Kidney (tissue), 14 donors: ENCODE measurements around the gene SIRT3. TPM values are rescaled to one million over a fixed set of nuclear protein-coding genes. Genes with fewer than 3 reads are reported as not detected.
A peak's percentile ranks its signal among the peaks of the same experiment; 100 is the strongest.

Experiments
- DNase-seq, 5 donors: peaks; one replicate each; pipeline ENCODE4 v3.0.0-alpha.2; 2013 to 2020
- FAIRE-seq: peaks from 2 replicates; lab custom pipeline; 2012; peaks lifted over from hg19 to GRCh38; lab: Jason Lieb, UNC
- H3K27ac ChIP-seq, 2 donors: one replicate each; pipeline ENCODE4 v1.7.0; 2013; ENCODE audit warnings: low read depth in 2 of 2, low read length in 2 of 2, inconsistent platforms in 1 of 2
- H3K27me3 ChIP-seq: one replicate; pipeline ENCODE4 v1.7.1; 2013; ENCODE audit warnings: low read length, inconsistent platforms; ENCODE audit not compliant: control insufficient read depth, insufficient read depth
- H3K36me3 ChIP-seq, 3 donors: one replicate each; pipeline versions ENCODE4 v1.7.0 to v1.7.1; 2013; ENCODE audit warnings: low read length in 3 of 3, control low read depth in 1 of 3, inconsistent platforms in 1 of 3; ENCODE audit not compliant: insufficient read depth in 3 of 3, control insufficient read depth in 2 of 3
- H3K4me1 ChIP-seq, 3 donors: one replicate each; pipeline versions ENCODE4 v1.7.0 to v1.7.1; 2013; ENCODE audit warnings: low read length in 3 of 3, inconsistent platforms in 1 of 3, low read depth in 1 of 3; ENCODE audit not compliant: control insufficient read depth in 2 of 3, insufficient read depth in 2 of 3
- H3K4me3 ChIP-seq, 3 donors: one replicate each; pipeline versions ENCODE4 v1.7.0 to v1.8.1; 2013; ENCODE audit warnings: low read length in 3 of 3, control low read depth in 1 of 3, inconsistent platforms in 1 of 3
- H3K9ac ChIP-seq, 3 donors: one replicate each; pipeline versions ENCODE4 v1.7.0 to v1.7.1; 2013; ENCODE audit warnings: low read length in 3 of 3, control low read depth in 1 of 3, inconsistent platforms in 1 of 3
- H3K9me3 ChIP-seq, 3 donors: one replicate each; pipeline versions ENCODE4 v1.7.0 to v1.7.1; 2013; ENCODE audit warnings: low read length in 3 of 3, control low read depth in 1 of 3, inconsistent platforms in 1 of 3; ENCODE audit not compliant: control insufficient read depth in 2 of 3, insufficient read depth in 1 of 3
- intact Hi-C: fragments of 100-400 bp; cut with DNase I; formaldehyde crosslinking; loops from one replicate; pipeline ENCODE4 v1.11.1; 2022
- polyA plus RNA-seq: library from polyadenylated mRNA; stranded (reverse); fragments of 350-450 nt; fragmentation: Illumina TruSeq; extraction: RNeasy Lipid Tissue Mini Kit (QIAGEN cat#74804); gene quantifications from one replicate; pipeline ENCODE4 v1.2.3, GENCODE V29; 2014; ENCODE audit warnings: low read depth, low replicate concordance; ENCODE audit not compliant: insufficient read depth
- total RNA-seq: library from RNA; stranded (reverse); fragmentation: NEBNext Ultra II Directional; extraction: Animal tissue kit (Norgen Biotek cat#: 25700); gene quantifications from one replicate; pipeline ENCODE4 v1.2.1, GENCODE V29; 2021
- TF ChIP-seq, protein P1 (sequence below): IDR thresholded peaks from 3 replicates; pipeline ENCODE4 v1.5.1; 2012; ENCODE audit warnings: mild to moderate bottlenecking, moderate library complexity, borderline replicate concordance; ENCODE audit not compliant: insufficient read depth; ENCODE audit errors: extremely low read depth
- donor health status: control.
- donor health status: control.
- donor health status: control.
- donor health status: control.
- donor health status: control.
- donor health status: DM: yes; HTN: yes; CAD: no.
- donor health status: Normal renal cell carcinoma (clear cell type).

Gene SIRT3
- total and polyA plus RNA-seq, 2 donors from 2014 or later, result 28.3 to 28.7 TPM

DNA sequence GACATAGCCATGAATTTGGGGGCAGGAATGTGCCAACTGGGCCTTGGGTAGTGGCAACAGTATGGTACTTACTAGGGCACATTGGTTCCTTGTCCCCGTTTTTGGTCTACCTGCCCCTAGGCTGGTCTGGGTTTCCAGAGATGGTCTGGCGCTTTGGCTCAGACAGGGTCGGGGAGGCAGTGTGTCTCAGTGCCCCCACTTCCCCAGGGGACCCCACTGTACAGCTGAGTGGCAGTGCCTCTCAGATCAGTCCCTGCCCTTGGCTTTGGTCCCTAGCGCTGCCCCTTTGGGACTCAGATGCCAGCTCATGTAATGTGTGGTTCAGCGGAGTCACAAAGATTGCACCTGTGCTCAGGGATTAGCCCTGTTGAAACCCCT is 25.4 kb downstream of the SIRT3 start:
- Histone ChIP-seq H3K27ac (no peak overlapping the region), H3K36me3 (peaks cover 2 to 52% (median 41%) of the 10 kb centered on the region in 3 donors), H3K9me3 (no peaks in the 10 kb centered on the region), H3K4me3 (no peak overlapping the region), H3K27me3 (no peaks in the 10 kb centered on the region), H3K4me1 (peaks cover 0 to 30% (median 10%) of the 10 kb centered on the region in 3 donors), H3K9ac (peak overlapping the region in 1 of 3 donors; percentile 10)
- FAIRE-seq, result no peak
- DNase-seq, result peak in 1 of 5 donors; percentile 47
- TF ChIP-seq, protein P1, sequence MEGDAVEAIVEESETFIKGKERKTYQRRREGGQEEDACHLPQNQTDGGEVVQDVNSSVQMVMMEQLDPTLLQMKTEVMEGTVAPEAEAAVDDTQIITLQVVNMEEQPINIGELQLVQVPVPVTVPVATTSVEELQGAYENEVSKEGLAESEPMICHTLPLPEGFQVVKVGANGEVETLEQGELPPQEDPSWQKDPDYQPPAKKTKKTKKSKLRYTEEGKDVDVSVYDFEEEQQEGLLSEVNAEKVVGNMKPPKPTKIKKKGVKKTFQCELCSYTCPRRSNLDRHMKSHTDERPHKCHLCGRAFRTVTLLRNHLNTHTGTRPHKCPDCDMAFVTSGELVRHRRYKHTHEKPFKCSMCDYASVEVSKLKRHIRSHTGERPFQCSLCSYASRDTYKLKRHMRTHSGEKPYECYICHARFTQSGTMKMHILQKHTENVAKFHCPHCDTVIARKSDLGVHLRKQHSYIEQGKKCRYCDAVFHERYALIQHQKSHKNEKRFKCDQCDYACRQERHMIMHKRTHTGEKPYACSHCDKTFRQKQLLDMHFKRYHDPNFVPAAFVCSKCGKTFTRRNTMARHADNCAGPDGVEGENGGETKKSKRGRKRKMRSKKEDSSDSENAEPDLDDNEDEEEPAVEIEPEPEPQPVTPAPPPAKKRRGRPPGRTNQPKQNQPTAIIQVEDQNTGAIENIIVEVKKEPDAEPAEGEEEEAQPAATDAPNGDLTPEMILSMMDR, result no peak
- intact Hi-C loops, result no loop called here

DNA sequence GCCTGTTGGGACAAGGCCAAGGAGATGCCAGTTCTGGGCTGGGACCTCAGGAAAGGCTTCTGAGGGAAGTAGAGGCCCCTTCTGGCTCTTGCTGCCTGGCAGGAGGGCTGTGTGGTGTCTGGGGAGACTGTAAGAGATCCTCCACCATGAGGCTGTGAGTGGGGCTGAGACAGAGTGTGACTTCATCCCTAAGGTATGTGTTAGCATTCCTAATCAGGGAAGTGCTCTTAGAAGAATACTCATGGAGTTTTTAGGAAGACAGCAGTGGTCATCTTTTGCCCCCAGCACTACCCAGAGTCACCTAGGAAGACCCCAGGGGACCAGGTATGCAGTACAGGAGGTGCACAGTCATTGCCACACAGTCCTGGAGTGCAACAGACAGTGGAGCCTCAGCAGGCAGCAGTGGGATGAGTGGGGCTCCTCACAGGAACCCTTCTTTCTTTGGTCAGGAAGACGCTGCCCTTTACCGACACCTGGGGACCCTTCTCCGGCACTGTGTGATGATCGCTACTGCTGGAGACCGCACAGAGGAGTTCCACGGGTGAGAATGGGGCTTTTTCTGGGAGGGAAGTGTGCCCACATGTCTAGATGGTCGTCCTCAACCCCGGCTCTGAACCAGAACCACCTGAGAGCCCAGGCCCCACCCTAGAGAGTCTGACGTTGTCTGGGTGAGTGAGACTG is 25.9 kb downstream of the SIRT3 start:
- TF ChIP-seq, protein P1, result no peak
- Histone ChIP-seq H3K9ac (peak overlapping the region in 1 of 3 donors; percentile 10), H3K4me3 (no peak overlapping the region), H3K9me3 (no peaks in the 10 kb centered on the region), H3K27me3 (no peaks in the 10 kb centered on the region), H3K36me3 (peaks cover 2 to 52% (median 43%) of the 10 kb centered on the region in 3 donors), H3K4me1 (peaks cover 0 to 36% (median 15%) of the 10 kb centered on the region in 3 donors), H3K27ac (no peak overlapping the region)
- FAIRE-seq, result no peak
- intact Hi-C loops, result no loop called here
- peak in 1 of 5 donors; percentile 39 for DNase-seq

DNA sequence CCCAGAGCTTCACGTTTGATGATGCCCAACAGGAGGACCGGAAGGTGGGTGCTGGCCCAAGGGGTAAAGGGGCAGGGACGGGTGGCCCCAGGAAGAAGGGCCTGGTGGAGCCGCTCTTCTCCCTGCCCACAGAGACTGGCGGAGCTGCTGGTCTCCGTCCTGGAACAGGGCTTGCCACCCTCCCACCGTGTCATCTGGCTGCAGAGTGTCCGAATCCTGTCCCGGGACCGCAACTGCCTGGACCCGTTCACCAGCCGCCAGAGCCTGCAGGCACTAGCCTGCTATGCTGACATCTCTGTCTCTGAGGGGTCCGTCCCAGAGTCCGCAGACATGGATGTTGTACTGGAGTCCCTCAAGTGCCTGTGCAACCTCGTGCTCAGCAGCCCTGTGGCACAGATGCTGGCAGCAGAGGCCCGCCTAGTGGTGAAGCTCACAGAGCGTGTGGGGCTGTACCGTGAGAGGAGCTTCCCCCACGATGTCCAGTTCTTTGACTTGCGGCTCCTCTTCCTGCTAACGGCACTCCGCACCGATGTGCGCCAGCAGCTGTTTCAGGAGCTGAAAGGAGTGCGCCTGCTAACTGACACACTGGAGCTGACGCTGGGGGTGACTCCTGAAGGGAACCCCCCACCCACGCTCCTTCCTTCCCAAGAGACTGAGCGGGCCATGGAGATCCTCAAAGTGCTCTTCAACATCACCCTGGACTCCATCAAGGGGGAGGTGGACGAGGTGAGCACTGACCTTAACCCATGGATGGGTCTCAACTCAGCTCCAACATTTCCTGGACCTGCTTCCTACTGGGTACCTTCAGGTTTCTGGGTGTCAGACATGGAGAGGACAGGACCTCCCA is 26.6 kb downstream of the SIRT3 start:
- Histone ChIP-seq H3K4me1 (peaks cover 0 to 39% (median 17%) of the 10 kb centered on the region in 3 donors), H3K9me3 (no peaks in the 10 kb centered on the region), H3K27me3 (no peaks in the 10 kb centered on the region), H3K9ac (peak overlapping the region; percentile 7 to 74 (median 68)), H3K27ac (peak overlapping the region in 1 of 2 donors; percentile 26), H3K36me3 (peaks cover 2 to 53% (median 48%) of the 10 kb centered on the region in 3 donors), H3K4me3 (peak overlapping the region; percentile 52 to 88 (median 67))
- no peak for FAIRE-seq
- TF ChIP-seq, protein P1, result no peak
- intact Hi-C loops, result no loop called here
- peak in 1 of 5 donors; percentile 84 for DNase-seq
